Measurements from ENCODE around the gene AUTS2.

- no peak for TF ChIP-seq TARDBP (IDR thresholded peaks at IDR 0.05)
- no peak for TF ChIP-seq FOXK2 (IDR thresholded peaks at IDR 0.05)
- no peak for TF ChIP-seq HDGF (IDR thresholded peaks at IDR 0.05; ENCODE audit: borderline replicate concordance)
- no peak for TF ChIP-seq PKNOX1 (IDR thresholded peaks at IDR 0.05)
- no peak for TF ChIP-seq ARNT (IDR thresholded peaks at IDR 0.05)
- TF ChIP-seq BHLHE40 (IDR thresholded peaks at IDR 0.05; ENCODE audit: borderline replicate concordance): no peak
- TF ChIP-seq FOXA1 (IDR thresholded peaks at IDR 0.05): no peak
- no peak for TF ChIP-seq FOXM1 (IDR thresholded peaks at IDR 0.05; ENCODE audit: borderline replicate concordance)
- no peak for TF ChIP-seq ZNF384 (IDR thresholded peaks at IDR 0.05)
- no peak for TF ChIP-seq ELF4 (IDR thresholded peaks at IDR 0.05)
- TF ChIP-seq SP1 (IDR thresholded peaks at IDR 0.05): no peak
- TF ChIP-seq LEF1 (IDR thresholded peaks at IDR 0.05; ENCODE audit: borderline replicate concordance): no peak
Measured at GRCh38 chr7:69840248-69840647, 242.0 kb downstream of the AUTS2 start.
